Activated naive CD8-positive, alpha-beta T cell treated with anti-CD3 and anti-CD28 coated beads, Interleukin-2, amount 10 ng/mL, durations not matched to agents 7 days and 5 days (primary cell): ENCODE results near the gene COL8A1. TPM values are rescaled to one million over a fixed set of nuclear protein-coding genes. Genes with fewer than 3 reads are reported as not detected.

Experiments used
- ATAC-seq: fragments of 150-1000 bp; cut with Tn5 transposase; one replicate; pipeline ENCODE4 v1.10.0; 2021; ENCODE audit warnings: low read depth, moderate library complexity
- POLR2A ChIA-PET: fragments of 350-600 bp; sonication (Branson Sonifier 250); formaldehyde crosslinking; loops from one replicate; lab custom pipeline; 2021; ENCODE audit warnings: antibody characterized with exemption; lab: Charles Lee
- DNase-seq: peaks from one replicate; pipeline ENCODE4 v3.0.0; 2021
- H3K27ac Mint-ChIP-seq: one replicate; pipeline ENCODE4 v1.8.0; 2022; ENCODE audit warnings: mild to moderate bottlenecking, mixed read lengths
- H3K27me3 Mint-ChIP-seq: one replicate; pipeline ENCODE4 v1.8.0; 2022; ENCODE audit warnings: mild to moderate bottlenecking, moderate library complexity, mixed read lengths
- H3K36me3 Mint-ChIP-seq: one replicate; pipeline ENCODE4 v1.8.0; 2021; ENCODE audit warnings: mild to moderate bottlenecking, mixed read lengths
- H3K4me1 Mint-ChIP-seq: one replicate; pipeline ENCODE4 v1.8.0; 2021; ENCODE audit warnings: mixed read lengths
- H3K4me3 Mint-ChIP-seq: one replicate; pipeline ENCODE4 v1.8.0; 2022; ENCODE audit warnings: mild to moderate bottlenecking, moderate library complexity, mixed read lengths
- H3K9me3 Mint-ChIP-seq: one replicate; pipeline ENCODE4 v1.8.0; 2021; ENCODE audit warnings: mixed read lengths
- total RNA-seq, 2 experiments: library from RNA; stranded (reverse); gene quantifications; one replicate each; pipeline ENCODE4 v1.2.3, GENCODE V29; 2021

COL8A1 gene
- total RNA-seq, 2 experiments from 2014 or later = not detected

- Mint-ChIP-seq H3K9me3 (no peaks in the 10 kb centered on the region), H3K36me3 (no peaks in the 10 kb centered on the region), H3K4me3 (no peak overlapping the region), H3K4me1 (peaks cover 4% of the 10 kb centered on the region), H3K27me3 (peaks cover 6% of the 10 kb centered on the region), H3K27ac (no peak overlapping the region)
- POLR2A ChIA-PET = no interaction called here
- DNase-seq (no peak), ATAC-seq (no peak)
These were observed 11.2 kb upstream of the COL8A1 start for GRCh38 chr3:99627062-99627826.

DNA sequence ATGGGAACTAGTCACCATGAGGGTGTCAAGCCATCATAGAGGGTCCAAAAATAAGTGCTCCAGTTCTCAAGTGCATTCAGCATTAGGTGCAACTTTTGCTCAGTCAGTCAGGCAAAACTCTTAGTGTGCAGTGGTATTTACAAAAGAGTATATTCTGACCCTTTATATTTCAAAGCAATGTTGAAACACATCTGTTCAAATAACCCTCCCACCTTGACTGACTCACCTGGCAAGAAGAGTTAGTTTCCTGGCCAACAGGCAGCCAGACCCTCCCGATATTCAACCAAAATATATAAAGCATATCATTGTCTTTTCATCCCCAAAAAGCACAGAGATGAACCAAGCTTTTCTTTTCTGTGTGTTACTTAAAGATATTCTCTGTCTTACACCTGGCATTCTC is 7.6 kb upstream of the COL8A1 start:
- no peak for DNase-seq
- peaks cover 19% of the 10 kb centered on the region for H3K27me3 Mint-ChIP-seq
- no peak for ATAC-seq
- no peaks in the 10 kb centered on the region for H3K36me3 Mint-ChIP-seq
- H3K4me1 Mint-ChIP-seq = peaks cover 2% of the 10 kb centered on the region
- H3K27ac Mint-ChIP-seq = no peak overlapping the region
- no peak overlapping the region for H3K4me3 Mint-ChIP-seq
- no peaks in the 10 kb centered on the region for H3K9me3 Mint-ChIP-seq
- POLR2A ChIA-PET = no interaction called here

DNA sequence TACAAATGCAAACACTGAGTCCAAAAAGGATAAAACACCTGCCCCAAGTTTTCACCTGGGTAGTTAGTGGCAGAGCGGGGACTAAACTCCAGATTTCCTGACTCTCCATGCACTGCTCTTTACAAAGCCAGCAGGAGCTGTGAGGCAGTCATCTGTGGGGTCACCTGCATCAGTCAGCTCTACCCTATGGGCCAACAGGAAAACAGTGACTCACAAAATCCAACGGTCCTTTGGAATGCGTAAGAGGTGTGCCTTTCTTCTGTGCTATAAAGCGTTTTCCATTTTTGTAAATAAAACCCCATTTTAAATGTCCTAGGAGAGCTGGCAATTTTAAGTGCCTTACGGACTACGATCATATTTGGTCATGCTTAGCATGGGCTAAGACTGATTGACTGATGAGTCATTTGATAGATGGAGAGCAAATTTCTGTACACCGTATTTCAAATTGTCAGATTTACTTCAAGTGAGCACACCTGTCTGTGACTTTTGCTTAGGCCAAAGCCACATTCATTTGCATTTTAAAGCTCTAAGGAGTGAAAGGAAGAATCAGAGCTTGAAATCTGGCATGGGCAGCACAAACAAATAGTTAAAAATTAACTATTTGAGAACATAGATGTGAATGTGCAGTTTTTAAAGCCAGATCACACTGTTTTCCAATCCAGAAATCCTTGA is 4.4 kb upstream of the COL8A1 start:
- peaks cover 2% of the 10 kb centered on the region for H3K36me3 Mint-ChIP-seq
- no peaks in the 10 kb centered on the region for H3K9me3 Mint-ChIP-seq
- no peak overlapping the region for H3K27ac Mint-ChIP-seq
- POLR2A ChIA-PET = no interaction called here
- H3K27me3 Mint-ChIP-seq = peaks cover 49% of the 10 kb centered on the region
- H3K4me3 Mint-ChIP-seq = no peak overlapping the region
- DNase-seq (no peak), ATAC-seq (no peak)
- peaks cover 10% of the 10 kb centered on the region for H3K4me1 Mint-ChIP-seq

- H3K27ac Mint-ChIP-seq = no peak overlapping the region
- ATAC-seq = no peak
- H3K27me3 Mint-ChIP-seq = peaks cover 57% of the 10 kb centered on the region
- H3K9me3 Mint-ChIP-seq = no peaks in the 10 kb centered on the region
- H3K4me3 Mint-ChIP-seq = no peak overlapping the region
- H3K4me1 Mint-ChIP-seq = peaks cover 10% of the 10 kb centered on the region
- no peak for DNase-seq
- POLR2A ChIA-PET = no interaction called here
- H3K36me3 Mint-ChIP-seq = peaks cover 2% of the 10 kb centered on the region
These were observed 3.5 kb upstream of the COL8A1 start for GRCh38 chr3:99634881-99635280.

DNA sequence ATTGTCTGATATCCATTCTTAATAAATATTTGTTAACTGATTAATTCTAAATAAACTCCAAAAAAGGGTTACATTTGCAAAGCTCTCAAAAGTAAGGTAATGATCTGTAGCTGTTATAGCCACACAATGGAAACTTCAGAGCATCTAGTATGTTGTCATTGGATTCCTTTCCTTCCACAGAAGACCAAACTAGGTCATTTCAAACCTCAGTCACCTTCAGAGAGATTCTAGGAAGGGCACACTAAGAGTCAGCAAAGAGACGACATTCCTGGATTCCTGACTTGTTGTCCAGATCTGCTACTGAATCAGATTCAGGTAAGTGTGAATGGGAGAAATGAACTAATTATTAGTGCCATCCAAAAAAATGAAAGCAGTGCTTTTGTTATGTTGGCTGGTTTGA is 3.0 kb upstream of the COL8A1 start:
- DNase-seq = no peak
- no peaks in the 10 kb centered on the region for H3K9me3 Mint-ChIP-seq
- H3K4me1 Mint-ChIP-seq = peaks cover 10% of the 10 kb centered on the region
- peaks cover 2% of the 10 kb centered on the region for H3K36me3 Mint-ChIP-seq
- no peak overlapping the region for H3K4me3 Mint-ChIP-seq
- no peak for ATAC-seq
- peaks cover 60% of the 10 kb centered on the region for H3K27me3 Mint-ChIP-seq
- H3K27ac Mint-ChIP-seq = no peak overlapping the region
- POLR2A ChIA-PET = no interaction called here

- POLR2A ChIA-PET = no interaction called here
- Mint-ChIP-seq H3K4me1 (peaks cover 10% of the 10 kb centered on the region), H3K27ac (no peak overlapping the region), H3K9me3 (no peaks in the 10 kb centered on the region), H3K27me3 (peaks cover 60% of the 10 kb centered on the region), H3K4me3 (no peak overlapping the region), H3K36me3 (peaks cover 2% of the 10 kb centered on the region)
- DNase-seq (no peak), ATAC-seq (no peak)
These were observed 1.4 kb upstream of the COL8A1 start for GRCh38 chr3:99637016-99637367.

- Mint-ChIP-seq H3K9me3 (no peaks in the 10 kb centered on the region), H3K36me3 (peaks cover 2% of the 10 kb centered on the region), H3K27ac (no peak overlapping the region), H3K4me1 (peaks cover 10% of the 10 kb centered on the region), H3K27me3 (peaks cover 63% of the 10 kb centered on the region), H3K4me3 (peak overlapping the region; percentile 34)
- DNase-seq = no peak
- POLR2A ChIA-PET = no interaction called here
- no peak for ATAC-seq
These were observed 854 bp upstream of the COL8A1 start for GRCh38 chr3:99637368-99638111.

- Mint-ChIP-seq H3K36me3 (peaks cover 2% of the 10 kb centered on the region), H3K4me3 (no peak overlapping the region), H3K27me3 (peaks cover 63% of the 10 kb centered on the region), H3K27ac (no peak overlapping the region), H3K4me1 (peaks cover 10% of the 10 kb centered on the region), H3K9me3 (no peaks in the 10 kb centered on the region)
- POLR2A ChIA-PET = no interaction called here
- ATAC-seq = no peak
- no peak for DNase-seq
These were observed 1.2 kb downstream of the COL8A1 start for GRCh38 chr3:99639579-99639978.

- H3K27ac Mint-ChIP-seq = no peak overlapping the region
- POLR2A ChIA-PET = no interaction called here
These were observed 1.9 kb downstream of the COL8A1 start for GRCh38 chr3:99640214-99640851.

GRCh38 chr3:99641480-99641879 is 3.1 kb downstream of the COL8A1 start:
- H3K9me3 Mint-ChIP-seq = no peaks in the 10 kb centered on the region
- DNase-seq (no peak), ATAC-seq (no peak)
- H3K36me3 Mint-ChIP-seq = peaks cover 2% of the 10 kb centered on the region
- no peak overlapping the region for H3K4me3 Mint-ChIP-seq
- H3K4me1 Mint-ChIP-seq = peaks cover 10% of the 10 kb centered on the region
- POLR2A ChIA-PET = no interaction called here
- peaks cover 46% of the 10 kb centered on the region for H3K27me3 Mint-ChIP-seq
- no peak overlapping the region for H3K27ac Mint-ChIP-seq

More at GRCh38 chr3:99640214-99640851, 1.9 kb downstream of the COL8A1 start:
- DNase-seq (no peak), ATAC-seq (no peak)
- Mint-ChIP-seq H3K27me3 (peaks cover 55% of the 10 kb centered on the region), H3K36me3 (peaks cover 2% of the 10 kb centered on the region), H3K9me3 (no peaks in the 10 kb centered on the region), H3K4me3 (no peak overlapping the region), H3K4me1 (peaks cover 10% of the 10 kb centered on the region)

DNA sequence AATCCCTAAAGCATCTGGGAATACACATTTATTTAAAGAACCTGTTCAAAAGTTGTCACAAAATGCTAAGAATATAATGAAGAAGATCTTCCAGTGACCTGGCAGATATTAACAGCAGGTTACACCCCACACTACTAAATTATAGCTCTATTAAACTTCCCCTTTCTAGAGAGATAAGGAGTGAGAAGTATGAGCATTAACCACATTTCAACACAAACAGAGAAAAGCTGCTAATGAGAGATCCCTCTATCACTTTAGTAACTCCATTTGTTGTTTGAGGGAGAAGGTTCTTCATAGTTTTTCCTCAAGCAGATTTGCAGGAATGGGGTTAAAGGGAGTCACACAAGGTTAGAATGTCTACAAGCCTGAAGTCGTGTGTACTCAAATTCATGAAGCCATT is 3.6 kb downstream of the COL8A1 start:
- Mint-ChIP-seq H3K27me3 (peaks cover 41% of the 10 kb centered on the region), H3K4me1 (peaks cover 10% of the 10 kb centered on the region), H3K36me3 (peaks cover 2% of the 10 kb centered on the region), H3K4me3 (no peak overlapping the region), H3K27ac (no peak overlapping the region), H3K9me3 (no peaks in the 10 kb centered on the region)
- ATAC-seq (no peak), DNase-seq (no peak)
- POLR2A ChIA-PET = no interaction called here

DNA sequence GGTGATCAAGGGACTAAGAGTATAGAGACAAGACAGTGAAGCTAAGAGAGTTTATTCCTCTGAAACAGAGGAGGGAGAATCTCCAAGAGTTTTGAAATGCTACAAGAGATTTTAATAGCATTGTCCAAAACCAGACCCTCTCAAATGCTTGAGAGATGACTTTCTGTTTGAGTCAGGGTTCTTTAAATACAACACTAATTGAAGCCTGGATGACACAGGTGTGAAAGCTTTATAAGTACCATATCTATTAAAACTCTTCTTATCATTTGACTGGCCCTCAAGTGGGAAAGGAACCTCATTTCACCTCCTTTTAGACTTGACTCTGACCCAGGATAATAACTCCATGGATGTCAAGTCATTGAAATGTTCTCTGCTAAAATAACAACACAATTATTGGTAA is 5.6 kb downstream of the COL8A1 start:
- Mint-ChIP-seq H3K36me3 (no peaks in the 10 kb centered on the region), H3K9me3 (no peaks in the 10 kb centered on the region), H3K4me1 (no peaks in the 10 kb centered on the region), H3K27ac (no peak overlapping the region), H3K27me3 (peaks cover 24% of the 10 kb centered on the region), H3K4me3 (no peak overlapping the region)
- ATAC-seq (no peak), DNase-seq (no peak)
- POLR2A ChIA-PET = no interaction called here

DNA sequence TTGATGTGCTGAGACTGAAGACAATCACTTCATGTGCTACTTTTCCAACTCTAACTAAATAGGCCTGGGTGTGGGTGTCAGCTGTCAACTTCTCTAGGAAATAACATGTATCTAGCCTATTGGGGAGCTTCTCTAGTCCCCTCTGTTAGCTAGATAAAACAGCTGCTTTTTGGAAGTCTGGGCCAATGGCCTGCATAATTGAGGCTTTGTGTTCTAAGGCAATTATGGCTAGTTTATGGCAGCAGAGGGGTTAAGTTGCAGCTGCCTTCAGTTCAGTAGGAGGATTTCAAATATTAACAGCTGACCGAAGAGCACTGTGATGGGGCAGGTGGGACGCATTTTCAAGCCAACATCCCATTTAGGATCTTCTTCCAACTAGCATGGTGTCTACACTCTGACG is 6.4 kb downstream of the COL8A1 start:
- ATAC-seq = no peak
- Mint-ChIP-seq H3K4me3 (no peak overlapping the region), H3K36me3 (no peaks in the 10 kb centered on the region)

More for the DNA sequence above, 6.4 kb downstream of the COL8A1 start:
- Mint-ChIP-seq H3K27me3 (peaks cover 17% of the 10 kb centered on the region), H3K9me3 (no peaks in the 10 kb centered on the region), H3K4me1 (no peaks in the 10 kb centered on the region), H3K27ac (no peak overlapping the region)
- POLR2A ChIA-PET = no interaction called here
- DNase-seq = no peak
